GM23338 (cell line): Measurements from ENCODE around the gene RASGRP3. TPM values are rescaled to one million over a fixed set of nuclear protein-coding genes. Genes with fewer than 3 reads are reported as not detected.

ENCODE experiments used
- ATAC-seq: fragments of 200-7000 bp; cut with Tn5 transposase; 3 replicates; pipeline ENCODE4 v1.9.1; 2020
- DNase-seq: peaks from one replicate; pipeline ENCODE4 v3.0.0-alpha.2; 2015; ENCODE audit warnings: low spot score
- H2AFZ ChIP-seq: fragments of 200-600 bp; sonication (generic); 2 replicates; pipeline ENCODE4 v1.8.0; 2016; ENCODE audit warnings: antibody characterized with exemption, mild to moderate bottlenecking, moderate library complexity
- H3F3A ChIP-seq: fragments of 200-600 bp; sonication (generic); replicated peaks from 2 replicates; pipeline ENCODE4 v1.8.0; 2017; ENCODE audit warnings: antibody characterized with exemption, mixed run types, low read depth
- H3K27ac ChIP-seq: fragments of 200-600 bp; sonication (generic); 2 replicates; pipeline ENCODE4 v1.6.1; 2016; ENCODE audit warnings: low read depth
- H3K27me3 ChIP-seq: fragments of 200-600 bp; sonication (generic); 2 replicates; pipeline ENCODE4 v1.8.0; 2016; ENCODE audit warnings: mild to moderate bottlenecking, mixed run types, moderate library complexity; ENCODE audit not compliant: insufficient read depth
- H3K36me3 ChIP-seq: fragments of 200-600 bp; sonication (generic); 2 replicates; pipeline ENCODE4 v1.8.0; 2016; ENCODE audit warnings: mild to moderate bottlenecking; ENCODE audit not compliant: insufficient read depth
- H3K4me1 ChIP-seq: fragments of 200-600 bp; sonication (generic); 2 replicates; pipeline ENCODE4 v1.8.0; 2016; ENCODE audit warnings: mild to moderate bottlenecking, moderate library complexity; ENCODE audit not compliant: insufficient read depth
- H3K4me2 ChIP-seq: fragments of 200-600 bp; sonication (generic); 2 replicates; pipeline ENCODE4 v1.7.1; 2017; ENCODE audit warnings: mixed run types
- H3K4me3 ChIP-seq: fragments of 200-600 bp; sonication (generic); 2 replicates; pipeline ENCODE4 v1.6.1; 2016; ENCODE audit warnings: mixed run types
- H3K79me2 ChIP-seq: fragments of 200-600 bp; sonication (generic); replicated peaks from 2 replicates; pipeline ENCODE4 v1.8.0; 2017; ENCODE audit warnings: mild to moderate bottlenecking; ENCODE audit not compliant: insufficient read depth
- H3K9me2 ChIP-seq: fragments of 200-600 bp; sonication (generic); 2 replicates; pipeline ENCODE4 v1.8.0; 2017; ENCODE audit not compliant: insufficient read depth
- H4K20me1 ChIP-seq: fragments of 200-600 bp; sonication (generic); replicated peaks from 2 replicates; pipeline ENCODE4 v1.8.0; 2017; ENCODE audit warnings: mild to moderate bottlenecking; ENCODE audit not compliant: insufficient read depth
- H3K27ac Mint-ChIP-seq: 2 replicates; pipeline ENCODE4 v1.8.0; 2020; ENCODE audit warnings: inconsistent platforms, mild to moderate bottlenecking, moderate library complexity, mixed read lengths
- H3K27me3 Mint-ChIP-seq: 3 replicates; pipeline ENCODE4 v1.8.0; 2022; ENCODE audit warnings: low read depth, mild to moderate bottlenecking, moderate library complexity, mixed read lengths, inconsistent platforms; ENCODE audit not compliant: insufficient read depth, poor library complexity
- H3K36me3 Mint-ChIP-seq: 3 replicates; pipeline ENCODE4 v1.8.0; 2021; ENCODE audit warnings: low read depth, mild to moderate bottlenecking, inconsistent platforms, moderate library complexity, mixed read lengths
- H3K4me1 Mint-ChIP-seq: 3 replicates; pipeline ENCODE4 v1.8.0; 2020; ENCODE audit warnings: mild to moderate bottlenecking, inconsistent platforms, mixed read lengths
- H3K4me3 Mint-ChIP-seq: 3 replicates; pipeline ENCODE4 v1.8.0; 2021; ENCODE audit warnings: moderate library complexity, mild to moderate bottlenecking, inconsistent platforms, mixed read lengths
- H3K9me3 Mint-ChIP-seq: 3 replicates; pipeline ENCODE4 v1.8.0; 2020; ENCODE audit warnings: moderate library complexity, mild to moderate bottlenecking, inconsistent platforms, mixed read lengths
- CREB1 ChIP-seq: fragments of 250-450 bp; sonication (Bioruptor Pico); IDR thresholded peaks from 2 replicates; pipeline ENCODE4 v1.5.0; 2020; ENCODE audit warnings: low read depth, mild to moderate bottlenecking, moderate library complexity
- CTCF ChIP-seq, 2 experiments: fragments of 200-600 bp in 1 of 2; sonication (generic) in 1 of 2; conservative IDR thresholded peaks; 2 replicates each; pipeline versions ENCODE4 v1.5.1 to v1.6.1; 2016 to 2017; ENCODE audit warnings: antibody characterized with exemption in 2 of 2, low read depth in 2 of 2, mild to moderate bottlenecking in 2 of 2, moderate library complexity in 1 of 2
- EZH2 ChIP-seq: fragments of 200-600 bp; sonication (generic); IDR thresholded peaks from one replicate; pipeline ENCODE4 v1.8.0; 2017; ENCODE audit warnings: antibody characterized with exemption, mild to moderate bottlenecking, low read depth; ENCODE audit not compliant: unreplicated experiment
- EZH2phosphoT487 ChIP-seq: fragments of 200-600 bp; sonication (generic); IDR thresholded peaks from one replicate; pipeline ENCODE4 v1.8.1; 2018; ENCODE audit warnings: antibody characterized with exemption; ENCODE audit not compliant: unreplicated experiment
- JUNB ChIP-seq: IDR thresholded peaks from one replicate; pipeline ENCODE4 v1.6.1; 2016; ENCODE audit warnings: antibody characterized with exemption; ENCODE audit not compliant: unreplicated experiment
- NANOG ChIP-seq: IDR thresholded peaks from 2 replicates; pipeline ENCODE4 v1.6.1; 2016; ENCODE audit warnings: antibody characterized with exemption, borderline replicate concordance
- POLR2AphosphoS5 ChIP-seq: IDR thresholded peaks from 2 replicates; pipeline ENCODE4 v1.6.1; 2016; ENCODE audit warnings: antibody characterized with exemption, low read depth
- REST ChIP-seq: IDR thresholded peaks from one replicate; pipeline ENCODE4 v1.6.1; 2018; ENCODE audit warnings: antibody characterized with exemption; ENCODE audit not compliant: unreplicated experiment
- STAT1 ChIP-seq: IDR thresholded peaks from one replicate; pipeline ENCODE4 v1.6.1; 2016; ENCODE audit warnings: antibody characterized with exemption; ENCODE audit not compliant: unreplicated experiment
- ZNF114 ChIP-seq: fragments of 250-450 bp; sonication (Bioruptor Pico); IDR thresholded peaks from 2 replicates; pipeline ENCODE4 v1.5.0; 2020; ENCODE audit warnings: mild to moderate bottlenecking, moderate library complexity
- ZNF331 ChIP-seq: fragments of 250-450 bp; sonication (Bioruptor Pico); IDR thresholded peaks from 2 replicates; pipeline ENCODE4 v1.5.0; 2020; ENCODE audit warnings: low read depth, mild to moderate bottlenecking, moderate library complexity
- ZNF462 ChIP-seq: fragments of 250-450 bp; sonication (Bioruptor Pico); IDR thresholded peaks from 2 replicates; pipeline ENCODE4 v1.5.0; 2020; ENCODE audit warnings: mild to moderate bottlenecking, moderate library complexity
- polyA plus RNA-seq: library from polyadenylated mRNA; unstranded; fragments of >200 nt; fragmentation: Nextera tagmentation; extraction: Ambion mirVana; gene quantifications from 2 replicates; pipeline ENCODE4 v1.2.1, GENCODE V29; 2016
- total RNA-seq: library from RNA; depleted of rRNA; stranded (reverse); fragments of >200 nt; shearing (Covaris generic); gene quantifications from 2 replicates; pipeline ENCODE4 v1.2.3, GENCODE V29; 2014
- TF ChIP-seq, protein P1 (sequence below): IDR thresholded peaks from 2 replicates; pipeline ENCODE4 v1.6.1; 2016; ENCODE audit warnings: antibody characterized with exemption

Gene RASGRP3
- total and polyA plus RNA-seq, 2 experiments from 2014 or later, result 0.19 to 0.69 TPM

GRCh38 chr2:33606622-33607021 is 130.2 kb downstream of the RASGRP3 start:
- H3K27me3 ChIP-seq, result no peaks in the 10 kb centered on the region

More at GRCh38 chr2:33606622-33607021, 130.2 kb downstream of the RASGRP3 start:
- Histone ChIP-seq H3K27ac (peak overlapping the region; percentile 96), H3K79me2 (peaks cover 47% of the 10 kb centered on the region), H3K4me2 (peak overlapping the region; percentile 69), H4K20me1 (no peaks in the 10 kb centered on the region), H3K9me2 (peaks cover 6% of the 10 kb centered on the region; the same call in 1 of the 2 replicates), H3K4me3 (peak overlapping the region; percentile 0; the same call in 1 of the 2 replicates), H3K4me1 (peaks cover 58% of the 10 kb centered on the region), H2AFZ (no peak overlapping the region), H3F3A (no peaks in the 10 kb centered on the region; the same call in 1 of the 2 replicates), H3K36me3 (peaks cover 3% of the 10 kb centered on the region; the same call in 1 of the 2 replicates)
- DNase-seq (no peak), ATAC-seq (no peak)
- Mint-ChIP-seq H3K9me3 (peaks cover 34% of the 10 kb centered on the region), H3K4me3 (no peak overlapping the region), H3K4me1 (peaks cover 61% of the 10 kb centered on the region), H3K27me3 (peaks cover 5% of the 10 kb centered on the region), H3K27ac (peak overlapping the region; percentile 93; the same call in 1 of the 2 replicates), H3K36me3 (peaks cover 48% of the 10 kb centered on the region)
- TF ChIP-seq CREB1 (CRISPR knock-in tag) (no peak), NANOG (no peak), CTCF (conservative IDR thresholded peaks at IDR 0.05; ENCODE audit: low read depth in 2 of 2) (no peak), ZNF331 (CRISPR knock-in tag) (no peak), JUNB (no peak), POLR2AphosphoS5 (no peak), ZNF462 (CRISPR knock-in tag) (no peak), REST (no peak), EZH2phosphoT487 (no peak), STAT1 (no peak), ZNF114 (CRISPR knock-in tag) (no peak), EZH2 (no peak)
- TF ChIP-seq, protein P1, sequence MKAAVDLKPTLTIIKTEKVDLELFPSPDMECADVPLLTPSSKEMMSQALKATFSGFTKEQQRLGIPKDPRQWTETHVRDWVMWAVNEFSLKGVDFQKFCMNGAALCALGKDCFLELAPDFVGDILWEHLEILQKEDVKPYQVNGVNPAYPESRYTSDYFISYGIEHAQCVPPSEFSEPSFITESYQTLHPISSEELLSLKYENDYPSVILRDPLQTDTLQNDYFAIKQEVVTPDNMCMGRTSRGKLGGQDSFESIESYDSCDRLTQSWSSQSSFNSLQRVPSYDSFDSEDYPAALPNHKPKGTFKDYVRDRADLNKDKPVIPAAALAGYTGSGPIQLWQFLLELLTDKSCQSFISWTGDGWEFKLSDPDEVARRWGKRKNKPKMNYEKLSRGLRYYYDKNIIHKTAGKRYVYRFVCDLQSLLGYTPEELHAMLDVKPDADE, result no peak
